SJSA1 (cell line): ENCODE measurements around the gene PPM1M. TPM values are rescaled to one million over a fixed set of nuclear protein-coding genes. Genes with fewer than 3 reads are reported as not detected.

Experiments used
- DNase-seq, 2 experiments: peaks; one replicate each; pipeline ENCODE4 v3.0.0-alpha.2; 2015 to 2020; ENCODE audit warnings: low spot score in 2 of 2, low read depth in 1 of 2
- H3K27ac ChIP-seq: fragments of 250-450 bp; sonication (Bioruptor Pico); 2 replicates; pipeline ENCODE4 v1.5.1; 2020; ENCODE audit warnings: mild to moderate bottlenecking, moderate library complexity
- H3K27me3 ChIP-seq: fragments of 250-450 bp; sonication (Bioruptor Pico); replicated peaks from 2 replicates; pipeline ENCODE4 v1.5.1; 2020; ENCODE audit warnings: mild to moderate bottlenecking, moderate library complexity
- H3K36me3 ChIP-seq: fragments of 250-450 bp; sonication (Bioruptor Pico); 2 replicates; pipeline ENCODE4 v1.5.1; 2020; ENCODE audit warnings: mild to moderate bottlenecking
- H3K4me1 ChIP-seq: fragments of 250-450 bp; sonication (Bioruptor Pico); replicated peaks from 2 replicates; pipeline ENCODE4 v1.6.1; 2021; ENCODE audit warnings: mild to moderate bottlenecking
- H3K4me3 ChIP-seq: fragments of 250-450 bp; sonication (Bioruptor Pico); 2 replicates; pipeline ENCODE4 v1.5.1; 2020; ENCODE audit warnings: mild to moderate bottlenecking
- H3K9me3 ChIP-seq: fragments of 250-450 bp; sonication (Bioruptor Pico); replicated peaks from 2 replicates; pipeline ENCODE4 v1.5.1; 2020; ENCODE audit warnings: mild to moderate bottlenecking
- total RNA-seq: library from RNA; depleted of rRNA; stranded (reverse); fragments of >200 nt; shearing (Covaris generic); gene quantifications from 2 replicates; pipeline ENCODE4 v1.2.3, GENCODE V29; 2014

The PPM1M gene
- total RNA-seq, 1 experiment from 2014 or later: 5.5 TPM

- H3K4me3 ChIP-seq: no peak overlapping the region
- no peaks in the 10 kb centered on the region for H3K9me3 ChIP-seq
- H3K27me3 ChIP-seq: no peaks in the 10 kb centered on the region
- no peak overlapping the region for H3K27ac ChIP-seq
- H3K4me1 ChIP-seq: peaks cover 12% of the 10 kb centered on the region
- H3K36me3 ChIP-seq: no peaks in the 10 kb centered on the region
- no peak for DNase-seq
Measured at GRCh38 chr3:52221141-52221562, 24.4 kb upstream of the PPM1M start.

- Histone ChIP-seq H3K27me3 (no peaks in the 10 kb centered on the region), H3K4me3 (no peak overlapping the region), H3K36me3 (no peaks in the 10 kb centered on the region), H3K9me3 (no peaks in the 10 kb centered on the region), H3K27ac (no peak overlapping the region), H3K4me1 (peaks cover 9% of the 10 kb centered on the region)
- DNase-seq: no peak
Measured at GRCh38 chr3:52221563-52222318, 23.8 kb upstream of the PPM1M start.

- no peak overlapping the region for H3K4me3 ChIP-seq
- no peaks in the 10 kb centered on the region for H3K9me3 ChIP-seq
- DNase-seq: no peak
- no peaks in the 10 kb centered on the region for H3K27me3 ChIP-seq
- peaks cover under 1% of the 10 kb centered on the region for H3K4me1 ChIP-seq
- H3K36me3 ChIP-seq: no peaks in the 10 kb centered on the region
- no peak overlapping the region for H3K27ac ChIP-seq
Measured at GRCh38 chr3:52222319-52223221, 23.0 kb upstream of the PPM1M start.

GRCh38 chr3:52223449-52224408, 21.8 kb upstream of the PPM1M start:
- no peaks in the 10 kb centered on the region for H3K27me3 ChIP-seq
- peaks cover 1% of the 10 kb centered on the region; the same call in 1 of the 2 replicates for H3K36me3 ChIP-seq
- no peaks in the 10 kb centered on the region for H3K4me1 ChIP-seq

GRCh38 chr3:52225452-52226228, 19.9 kb upstream of the PPM1M start, which contains the start of gene TLR9:
TLR9 (minus strand) TSS chr3:52225645; CDS start chr3:52225529, 116 bp downstream.
- peaks cover 20% of the 10 kb centered on the region for H3K36me3 ChIP-seq
- no peaks in the 10 kb centered on the region for H3K4me1 ChIP-seq
- H3K27me3 ChIP-seq: no peaks in the 10 kb centered on the region
- no peaks in the 10 kb centered on the region for H3K9me3 ChIP-seq
- DNase-seq: no peak
- H3K4me3 ChIP-seq: no peak within 1 kb of the TSS
- no peak within 1 kb of the TSS for H3K27ac ChIP-seq

More at GRCh38 chr3:52223449-52224408, 21.8 kb upstream of the PPM1M start:
- no peaks in the 10 kb centered on the region for H3K9me3 ChIP-seq
- DNase-seq: no peak
- H3K27ac ChIP-seq: no peak overlapping the region
- H3K4me3 ChIP-seq: no peak overlapping the region

GRCh38 chr3:52226229-52226817, 19.2 kb upstream of the PPM1M start:
- Histone ChIP-seq H3K4me3 (no peak overlapping the region), H3K4me1 (no peaks in the 10 kb centered on the region), H3K27me3 (no peaks in the 10 kb centered on the region), H3K9me3 (no peaks in the 10 kb centered on the region), H3K27ac (no peak overlapping the region), H3K36me3 (peaks cover 27% of the 10 kb centered on the region)
- no peak for DNase-seq

- no peak overlapping the region for H3K4me3 ChIP-seq
- no peak for DNase-seq
- peaks cover 35% of the 10 kb centered on the region for H3K36me3 ChIP-seq
- H3K9me3 ChIP-seq: no peaks in the 10 kb centered on the region
- H3K27ac ChIP-seq: no peak overlapping the region
- H3K27me3 ChIP-seq: no peaks in the 10 kb centered on the region
- H3K4me1 ChIP-seq: no peaks in the 10 kb centered on the region
Measured at GRCh38 chr3:52227117-52227516, 18.4 kb upstream of the PPM1M start.

- no peak for DNase-seq
- H3K27me3 ChIP-seq: no peaks in the 10 kb centered on the region
- H3K27ac ChIP-seq: no peak overlapping the region
- H3K36me3 ChIP-seq: peaks cover 41% of the 10 kb centered on the region
- H3K4me1 ChIP-seq: no peaks in the 10 kb centered on the region
- H3K4me3 ChIP-seq: no peak overlapping the region
- H3K9me3 ChIP-seq: no peaks in the 10 kb centered on the region
Measured at GRCh38 chr3:52227766-52228165, 17.8 kb upstream of the PPM1M start.

- H3K36me3 ChIP-seq: peaks cover 41% of the 10 kb centered on the region
- DNase-seq: no peak
- H3K9me3 ChIP-seq: no peaks in the 10 kb centered on the region
- no peak overlapping the region for H3K4me3 ChIP-seq
- H3K27me3 ChIP-seq: no peaks in the 10 kb centered on the region
- H3K4me1 ChIP-seq: no peaks in the 10 kb centered on the region
- no peak overlapping the region for H3K27ac ChIP-seq
Measured at GRCh38 chr3:52228266-52228665, 17.3 kb upstream of the PPM1M start.

- H3K27me3 ChIP-seq: no peaks in the 10 kb centered on the region
- no peaks in the 10 kb centered on the region for H3K9me3 ChIP-seq
- no peak for DNase-seq
- H3K36me3 ChIP-seq: peaks cover 41% of the 10 kb centered on the region
- H3K27ac ChIP-seq: no peak overlapping the region
- H3K4me1 ChIP-seq: no peaks in the 10 kb centered on the region
- no peak overlapping the region for H3K4me3 ChIP-seq
Measured at GRCh38 chr3:52228751-52229291, 16.7 kb upstream of the PPM1M start.

GRCh38 chr3:52229656-52230055, 15.9 kb upstream of the PPM1M start:
- H3K36me3 ChIP-seq: peaks cover 49% of the 10 kb centered on the region
- H3K4me3 ChIP-seq: no peak overlapping the region
- no peak for DNase-seq
- H3K27ac ChIP-seq: no peak overlapping the region
- H3K4me1 ChIP-seq: no peaks in the 10 kb centered on the region
- H3K27me3 ChIP-seq: no peaks in the 10 kb centered on the region
- H3K9me3 ChIP-seq: no peaks in the 10 kb centered on the region

GRCh38 chr3:52230461-52230860, 15.1 kb upstream of the PPM1M start:
- Histone ChIP-seq H3K4me1 (no peaks in the 10 kb centered on the region), H3K36me3 (peaks cover 56% of the 10 kb centered on the region), H3K9me3 (no peaks in the 10 kb centered on the region), H3K27ac (no peak overlapping the region), H3K4me3 (no peak overlapping the region), H3K27me3 (no peaks in the 10 kb centered on the region)
- DNase-seq: no peak
